Prostate gland (tissue), 2 donors: ENCODE data around the gene NOVA1. TPM values are rescaled to one million over a fixed set of nuclear protein-coding genes. Genes with fewer than 3 reads are reported as not detected.

Experiments
- DNase-seq: peaks from one replicate; pipeline ENCODE4 v3.0.0-alpha.2; 2019; ENCODE audit warnings: low spot score
- H3K27ac ChIP-seq, 2 donors: fragments of 200-600 bp; sonication (generic); 2 replicates each; pipeline ENCODE4 v1.5.1; 2017 to 2019
- H3K27me3 ChIP-seq: fragments of 200-600 bp; sonication (generic); replicated peaks from 2 replicates; pipeline ENCODE4 v1.5.1; 2019; ENCODE audit not compliant: insufficient read depth
- H3K36me3 ChIP-seq, 2 donors: fragments of 200-600 bp; sonication (generic); 1 replicate in 1 of 2; 2 replicates in 1 of 2; pipeline versions ENCODE4 v1.5.1 to v1.8.1; 2017 to 2019
- H3K4me1 ChIP-seq: fragments of 200-600 bp; sonication (generic); replicated peaks from 2 replicates; pipeline ENCODE4 v1.5.1; 2019
- H3K4me3 ChIP-seq, 2 donors: fragments of 200-600 bp; sonication (generic); 2 replicates each; pipeline ENCODE4 v1.5.1; 2017 to 2019
- H3K9me3 ChIP-seq: fragments of 200-600 bp; sonication (generic); 2 replicates; pipeline ENCODE4 v1.5.1; 2017
- CTCF ChIP-seq, 4 experiments: fragments of 200-600 bp in 2 of 4; fragments of 450-650 bp in 2 of 4; sonication (generic) in 2 of 4; IDR thresholded peaks; 1 replicate in 3 of 4; 2 replicates in 1 of 4; pipeline ENCODE4 v1.5.1; 2016 to 2019; ENCODE audit warnings: antibody characterized with exemption in 4 of 4, mild to moderate bottlenecking in 2 of 4, moderate library complexity in 2 of 4
- POLR2A ChIP-seq: fragments of 450-650 bp; IDR thresholded peaks from one replicate; pipeline ENCODE4 v1.6.1; 2016; ENCODE audit warnings: antibody characterized with exemption, mild to moderate bottlenecking
- POLR2AphosphoS5 ChIP-seq: sonication (generic); formaldehyde crosslinking; IDR thresholded peaks from one replicate; pipeline ENCODE4 v1.6.1; 2017; ENCODE audit warnings: antibody characterized with exemption
- whole genome bisulfite sequencing: methylation state at CpG from one replicate; pipeline ENCODE4 v1.1.5; 2018; 5-methylcytosine and 5-hydroxymethylcytosine counted together
- intact Hi-C: fragments of 100-400 bp; cut with DNase I; formaldehyde crosslinking; loops from one replicate; pipeline ENCODE4 v1.14.2; 2022
- total RNA-seq, 2 donors: library from RNA; depleted of rRNA; stranded (reverse); fragments of >200 nt; gene quantifications; one replicate each; pipeline ENCODE4 v1.1.0, GENCODE V29; 2016

The NOVA1 gene
- total RNA-seq, 2 donors from 2014 or later: 1.8 to 8.1 TPM

GRCh38 chr14:26549571-26549970 lies 48.3 kb downstream of the NOVA1 start:
- Histone ChIP-seq H3K27ac (no peak overlapping the region), H3K9me3 (no peaks in the 10 kb centered on the region), H3K27me3 (no peaks in the 10 kb centered on the region), H3K4me1 (no peaks in the 10 kb centered on the region), H3K36me3 (no peaks in the 10 kb centered on the region), H3K4me3 (no peak overlapping the region)
- no peak for DNase-seq
- intact Hi-C loops: no loop called here
- no peak for TF ChIP-seq CTCF (IDR thresholded peaks at IDR 0.05)
- TF ChIP-seq POLR2AphosphoS5: no peak
- no peak for TF ChIP-seq POLR2A
- 97% methylated on average over 3 of the region's 3 CpGs for WGBS

GRCh38 chr14:26548406-26548805 lies 49.4 kb downstream of the NOVA1 start:
- Histone ChIP-seq H3K27ac (no peak overlapping the region), H3K27me3 (no peaks in the 10 kb centered on the region), H3K9me3 (no peaks in the 10 kb centered on the region), H3K4me1 (no peaks in the 10 kb centered on the region), H3K4me3 (no peak overlapping the region), H3K36me3 (no peaks in the 10 kb centered on the region)
- TF ChIP-seq POLR2A: no peak
- no peak for TF ChIP-seq CTCF (IDR thresholded peaks at IDR 0.05)
- TF ChIP-seq POLR2AphosphoS5: no peak
- DNase-seq: no peak
- intact Hi-C loops: no loop called here

- no peaks in the 10 kb centered on the region for H3K36me3 ChIP-seq
- no peak overlapping the region for H3K27ac ChIP-seq
- 100% methylated on average over 1 of the region's 1 CpG for WGBS
- no peak overlapping the region for H3K4me3 ChIP-seq
- TF ChIP-seq POLR2AphosphoS5: no peak
- TF ChIP-seq CTCF (IDR thresholded peaks at IDR 0.05): no peak
- H3K27me3 ChIP-seq: no peaks in the 10 kb centered on the region
- intact Hi-C loops: no loop called here
- H3K9me3 ChIP-seq: no peaks in the 10 kb centered on the region
- no peaks in the 10 kb centered on the region for H3K4me1 ChIP-seq
- no peak for DNase-seq
Observed at GRCh38 chr14:26538176-26538575, 59.7 kb downstream of the NOVA1 start.

- WGBS: 79% methylated on average over 3 of the region's 3 CpGs
- H3K36me3 ChIP-seq: no peaks in the 10 kb centered on the region
- H3K9me3 ChIP-seq: no peaks in the 10 kb centered on the region
- no peaks in the 10 kb centered on the region for H3K27me3 ChIP-seq
- TF ChIP-seq POLR2AphosphoS5: no peak
- TF ChIP-seq CTCF (IDR thresholded peaks at IDR 0.05): no peak
- TF ChIP-seq POLR2A: no peak
- intact Hi-C loops: no loop called here
- H3K4me3 ChIP-seq: no peak overlapping the region
- no peak overlapping the region for H3K27ac ChIP-seq
- no peaks in the 10 kb centered on the region for H3K4me1 ChIP-seq
- DNase-seq: no peak
Observed at GRCh38 chr14:26531894-26532293, 65.9 kb downstream of the NOVA1 start.

GRCh38 chr14:26528415-26529182 lies 69.2 kb downstream of the NOVA1 start:
- no peak overlapping the region for H3K4me3 ChIP-seq
- no peak for DNase-seq
- TF ChIP-seq CTCF (IDR thresholded peaks at IDR 0.05) (no peak), POLR2A (no peak), POLR2AphosphoS5 (no peak)
- H3K4me1 ChIP-seq: no peaks in the 10 kb centered on the region
- no peak overlapping the region for H3K27ac ChIP-seq
- intact Hi-C loops: no loop called here
- WGBS: 81% methylated on average over 7 of the region's 7 CpGs
- H3K27me3 ChIP-seq: no peaks in the 10 kb centered on the region
- H3K9me3 ChIP-seq: no peaks in the 10 kb centered on the region
- H3K36me3 ChIP-seq: no peaks in the 10 kb centered on the region
